ENCODE results near the gene ADAMTS17.

DNA sequence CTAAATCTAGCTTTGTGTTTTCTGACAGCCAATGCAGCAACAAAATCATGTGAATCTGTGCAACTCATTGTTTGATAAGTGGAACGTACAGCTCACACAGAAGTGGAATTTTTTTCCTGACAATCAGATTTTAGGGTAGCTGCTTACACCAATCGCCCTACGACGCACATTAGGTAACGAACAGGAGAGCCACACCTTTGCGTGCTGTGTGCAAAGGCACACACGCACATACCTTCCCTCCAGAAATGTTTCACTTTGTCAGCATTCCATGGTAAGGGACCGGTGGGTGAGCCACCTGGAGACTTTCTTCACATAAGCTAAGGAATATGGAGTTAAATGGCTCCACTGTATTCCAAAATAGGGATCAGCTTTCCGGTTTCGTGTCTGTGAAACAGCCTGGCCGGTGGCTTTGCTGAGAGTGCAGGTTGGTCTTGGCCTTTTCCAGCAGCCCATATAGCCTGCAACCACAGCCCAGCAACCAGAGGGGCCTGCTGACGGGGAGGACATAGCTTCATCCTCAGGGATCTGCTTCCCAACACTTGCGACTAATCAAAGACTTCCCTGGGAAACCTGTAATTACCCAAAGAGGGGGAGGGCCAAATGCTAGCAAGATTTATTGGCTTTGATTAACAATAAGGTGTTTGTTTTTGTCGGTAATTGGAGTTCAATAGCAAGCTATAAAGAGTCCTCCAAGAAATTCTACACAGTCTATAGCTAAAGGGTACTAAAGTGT is 145.3 kb downstream of the ADAMTS17 start:
- TF ChIP-seq EZH2phosphoT487 (IDR thresholded peaks at IDR 0.05; ENCODE audit: borderline replicate concordance), result no peak
- TF ChIP-seq, protein P1, sequence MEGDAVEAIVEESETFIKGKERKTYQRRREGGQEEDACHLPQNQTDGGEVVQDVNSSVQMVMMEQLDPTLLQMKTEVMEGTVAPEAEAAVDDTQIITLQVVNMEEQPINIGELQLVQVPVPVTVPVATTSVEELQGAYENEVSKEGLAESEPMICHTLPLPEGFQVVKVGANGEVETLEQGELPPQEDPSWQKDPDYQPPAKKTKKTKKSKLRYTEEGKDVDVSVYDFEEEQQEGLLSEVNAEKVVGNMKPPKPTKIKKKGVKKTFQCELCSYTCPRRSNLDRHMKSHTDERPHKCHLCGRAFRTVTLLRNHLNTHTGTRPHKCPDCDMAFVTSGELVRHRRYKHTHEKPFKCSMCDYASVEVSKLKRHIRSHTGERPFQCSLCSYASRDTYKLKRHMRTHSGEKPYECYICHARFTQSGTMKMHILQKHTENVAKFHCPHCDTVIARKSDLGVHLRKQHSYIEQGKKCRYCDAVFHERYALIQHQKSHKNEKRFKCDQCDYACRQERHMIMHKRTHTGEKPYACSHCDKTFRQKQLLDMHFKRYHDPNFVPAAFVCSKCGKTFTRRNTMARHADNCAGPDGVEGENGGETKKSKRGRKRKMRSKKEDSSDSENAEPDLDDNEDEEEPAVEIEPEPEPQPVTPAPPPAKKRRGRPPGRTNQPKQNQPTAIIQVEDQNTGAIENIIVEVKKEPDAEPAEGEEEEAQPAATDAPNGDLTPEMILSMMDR (conservative IDR thresholded peaks at IDR 0.05; ENCODE audit: low read length), result no peak
